Stimulated activated naive B cell treated with anti-CD40 and anti-IgM and Interleukin-4, amounts not matched to agents 10 μg/mL and 1 μg/mL and 100 μg/mL, for 72 hours (primary cell): ENCODE results near the gene TCF23.
A peak's percentile ranks its signal among the peaks of the same experiment; 100 is the strongest.

ENCODE experiments used
- ATAC-seq, 2 donors: fragments of 150-1000 bp; cut with Tn5 transposase; replicated peaks; 2 replicates each; pipeline ENCODE4 v1.10.0; 2021; ENCODE audit warnings: moderate library complexity in 1 of 2
- DNase-seq: peaks from one replicate; pipeline ENCODE4 v3.0.0; 2021
- H3K27ac Mint-ChIP-seq: one replicate; pipeline ENCODE4 v1.8.0; 2022; ENCODE audit warnings: mild to moderate bottlenecking, mixed read lengths
- H3K27me3 Mint-ChIP-seq, 2 donors: one replicate each; pipeline ENCODE4 v1.8.0; 2022; ENCODE audit warnings: mixed read lengths in 2 of 2
- H3K36me3 Mint-ChIP-seq, 2 donors: one replicate each; pipeline ENCODE4 v1.8.0; 2022; ENCODE audit warnings: mixed read lengths in 2 of 2, mild to moderate bottlenecking in 1 of 2
- H3K4me1 Mint-ChIP-seq, 2 donors: one replicate each; pipeline ENCODE4 v1.8.0; 2022; ENCODE audit warnings: mixed read lengths in 2 of 2, mild to moderate bottlenecking in 1 of 2
- H3K4me3 Mint-ChIP-seq, 2 donors: one replicate each; pipeline ENCODE4 v1.8.0; 2022; ENCODE audit warnings: mild to moderate bottlenecking in 2 of 2, mixed read lengths in 2 of 2, moderate library complexity in 1 of 2
- H3K9me3 Mint-ChIP-seq, 2 donors: one replicate each; pipeline ENCODE4 v1.8.0; 2022; ENCODE audit warnings: mixed read lengths in 2 of 2, mild to moderate bottlenecking in 1 of 2

TCF23 gene

GRCh38 chr2:27121906-27122305, 26.9 kb upstream of the TCF23 start:
- no peak overlapping the region for H3K27ac Mint-ChIP-seq
- no peak overlapping the region for H3K4me3 Mint-ChIP-seq
- no peak for DNase-seq
- H3K27me3 Mint-ChIP-seq, result peaks cover 29 to 35% of the 10 kb centered on the region in 2 donors
- ATAC-seq, result no peak
- peaks cover 0 to 2% of the 10 kb centered on the region in 2 donors for H3K36me3 Mint-ChIP-seq
- peaks cover 14 to 18% of the 10 kb centered on the region in 2 donors for H3K4me1 Mint-ChIP-seq
- no peaks in the 10 kb centered on the region for H3K9me3 Mint-ChIP-seq

GRCh38 chr2:27122791-27123190, 26.0 kb upstream of the TCF23 start:
- Mint-ChIP-seq H3K4me3 (peak overlapping the region; percentile 81 to 85), H3K36me3 (peaks cover 0 to 2% of the 10 kb centered on the region in 2 donors), H3K27me3 (peaks cover 26 to 32% of the 10 kb centered on the region in 2 donors), H3K9me3 (no peaks in the 10 kb centered on the region), H3K27ac (peak overlapping the region; percentile 91), H3K4me1 (peaks cover 14 to 18% of the 10 kb centered on the region in 2 donors)
- ATAC-seq (no peak), DNase-seq (no peak)

- peak; percentile 80 to 82 for ATAC-seq
- Mint-ChIP-seq H3K36me3 (peaks cover 0 to 2% of the 10 kb centered on the region in 2 donors), H3K4me1 (peaks cover 12 to 14% of the 10 kb centered on the region in 2 donors), H3K4me3 (peak within 1 kb of the TSS; percentile 81 to 85), H3K27ac (peak within 1 kb of the TSS; percentile 91), H3K9me3 (no peaks in the 10 kb centered on the region), H3K27me3 (peaks cover 18 to 24% of the 10 kb centered on the region in 2 donors)
- peak; percentile 33 for DNase-seq
These were observed 25.3 kb upstream of the TCF23 start, which contains the start of gene ABHD1 for GRCh38 chr2:27123302-27124150. TSS of gene ABHD1 (plus strand) at chr2:27123815. CDS start at chr2:27123949, 134 bp downstream.

- Mint-ChIP-seq H3K4me1 (peaks cover 11 to 18% of the 10 kb centered on the region in 2 donors), H3K4me3 (no peak overlapping the region), H3K27me3 (peaks cover 2 to 14% of the 10 kb centered on the region in 2 donors), H3K36me3 (peaks cover 5 to 8% of the 10 kb centered on the region in 2 donors), H3K27ac (no peak overlapping the region), H3K9me3 (no peaks in the 10 kb centered on the region)
- DNase-seq (no peak), ATAC-seq (no peak)
These were observed 23.7 kb upstream of the TCF23 start for GRCh38 chr2:27125104-27125503.

- no peak for DNase-seq
- Mint-ChIP-seq H3K27me3 (peaks cover 0 to 5% of the 10 kb centered on the region in 2 donors), H3K4me1 (peaks cover 14 to 23% of the 10 kb centered on the region in 2 donors), H3K9me3 (no peaks in the 10 kb centered on the region), H3K27ac (no peak overlapping the region), H3K4me3 (no peak overlapping the region), H3K36me3 (peaks cover 12 to 18% of the 10 kb centered on the region in 2 donors)
- ATAC-seq, result no peak
These were observed 22.5 kb upstream of the TCF23 start for GRCh38 chr2:27126252-27126710.

GRCh38 chr2:27127883-27128667, 20.7 kb upstream of the TCF23 start:
- Mint-ChIP-seq H3K27ac (no peak overlapping the region), H3K4me3 (no peak overlapping the region), H3K27me3 (no peaks in the 10 kb centered on the region), H3K9me3 (no peaks in the 10 kb centered on the region), H3K36me3 (peaks cover 18 to 27% of the 10 kb centered on the region in 2 donors), H3K4me1 (peaks cover 17 to 27% of the 10 kb centered on the region in 2 donors)
- ATAC-seq, result no peak
- no peak for DNase-seq

GRCh38 chr2:27128668-27129571, 19.9 kb upstream of the TCF23 start:
- no peak overlapping the region for H3K27ac Mint-ChIP-seq
- no peaks in the 10 kb centered on the region for H3K27me3 Mint-ChIP-seq
- no peak overlapping the region for H3K4me3 Mint-ChIP-seq
- no peak for ATAC-seq
- H3K4me1 Mint-ChIP-seq, result peaks cover 16 to 28% of the 10 kb centered on the region in 2 donors
- H3K9me3 Mint-ChIP-seq, result no peaks in the 10 kb centered on the region
- H3K36me3 Mint-ChIP-seq, result peaks cover 22 to 32% of the 10 kb centered on the region in 2 donors
- DNase-seq, result no peak

GRCh38 chr2:27130396-27130795, 18.4 kb upstream of the TCF23 start:
- H3K9me3 Mint-ChIP-seq, result no peaks in the 10 kb centered on the region
- H3K27ac Mint-ChIP-seq, result no peak overlapping the region
- peaks cover 24 to 36% of the 10 kb centered on the region in 2 donors for H3K36me3 Mint-ChIP-seq
- DNase-seq (no peak), ATAC-seq (no peak)
- H3K27me3 Mint-ChIP-seq, result no peaks in the 10 kb centered on the region
- no peak overlapping the region for H3K4me3 Mint-ChIP-seq
- peaks cover 19 to 38% of the 10 kb centered on the region in 2 donors for H3K4me1 Mint-ChIP-seq

- H3K4me1 Mint-ChIP-seq, result peaks cover 22 to 43% of the 10 kb centered on the region in 2 donors
- H3K27me3 Mint-ChIP-seq, result no peaks in the 10 kb centered on the region
- no peak overlapping the region for H3K27ac Mint-ChIP-seq
- ATAC-seq (no peak), DNase-seq (no peak)
- peaks cover 24 to 36% of the 10 kb centered on the region in 2 donors for H3K36me3 Mint-ChIP-seq
- H3K4me3 Mint-ChIP-seq, result no peak overlapping the region
- H3K9me3 Mint-ChIP-seq, result no peaks in the 10 kb centered on the region
These were observed 17.4 kb upstream of the TCF23 start for GRCh38 chr2:27131429-27131828.

- ATAC-seq (peak in 1 of 2 donors; percentile 13), DNase-seq (no peak)
- H3K27me3 Mint-ChIP-seq, result no peaks in the 10 kb centered on the region
- peaks cover 22 to 43% of the 10 kb centered on the region in 2 donors for H3K4me1 Mint-ChIP-seq
- peaks cover 24 to 36% of the 10 kb centered on the region in 2 donors for H3K36me3 Mint-ChIP-seq
- H3K4me3 Mint-ChIP-seq, result peak overlapping the region; percentile 89 to 95
- peak overlapping the region; percentile 73 for H3K27ac Mint-ChIP-seq
- no peaks in the 10 kb centered on the region for H3K9me3 Mint-ChIP-seq
These were observed 15.5 kb upstream of the TCF23 start for GRCh38 chr2:27133195-27133875.

- Mint-ChIP-seq H3K4me3 (peak within 1 kb of the TSS; percentile 89 to 95), H3K4me1 (peaks cover 20 to 43% of the 10 kb centered on the region in 2 donors), H3K27ac (peak within 1 kb of the TSS; percentile 98), H3K9me3 (no peaks in the 10 kb centered on the region), H3K27me3 (no peaks in the 10 kb centered on the region), H3K36me3 (peaks cover 23 to 36% of the 10 kb centered on the region in 2 donors)
- peak; percentile 99 for DNase-seq
- ATAC-seq, result peak; percentile 94 to 95
These were observed 14.7 kb upstream of the TCF23 start, which contains the start of gene PREB for GRCh38 chr2:27133905-27134780. TSS of gene PREB (minus strand) at chr2:27134636. CDS start at chr2:27134421, 215 bp downstream.

GRCh38 chr2:27134781-27135477, 13.9 kb upstream of the TCF23 start:
- peak overlapping the region; percentile 89 to 95 for H3K4me3 Mint-ChIP-seq
- ATAC-seq (no peak), DNase-seq (no peak)
- peaks cover 19 to 29% of the 10 kb centered on the region in 2 donors for H3K36me3 Mint-ChIP-seq
- no peaks in the 10 kb centered on the region for H3K9me3 Mint-ChIP-seq
- peak overlapping the region; percentile 98 for H3K27ac Mint-ChIP-seq
- peaks cover 19 to 37% of the 10 kb centered on the region in 2 donors for H3K4me1 Mint-ChIP-seq
- H3K27me3 Mint-ChIP-seq, result no peaks in the 10 kb centered on the region
